GM10266 (cell line): Measurements from ENCODE around the gene SEMA4C.

ENCODE experiments used
- DNase-seq: peaks from one replicate; pipeline ENCODE4 v3.0.0; 2012; ENCODE audit errors: extremely low spot score
- TF ChIP-seq, protein P1 (sequence below): IDR thresholded peaks from 2 replicates; pipeline ENCODE4 v1.5.1; 2012; ENCODE audit warnings: mild to moderate bottlenecking, low read depth; ENCODE audit not compliant: control insufficient read depth, insufficient read depth; ENCODE audit errors: missing control alignments

The SEMA4C gene

DNA sequence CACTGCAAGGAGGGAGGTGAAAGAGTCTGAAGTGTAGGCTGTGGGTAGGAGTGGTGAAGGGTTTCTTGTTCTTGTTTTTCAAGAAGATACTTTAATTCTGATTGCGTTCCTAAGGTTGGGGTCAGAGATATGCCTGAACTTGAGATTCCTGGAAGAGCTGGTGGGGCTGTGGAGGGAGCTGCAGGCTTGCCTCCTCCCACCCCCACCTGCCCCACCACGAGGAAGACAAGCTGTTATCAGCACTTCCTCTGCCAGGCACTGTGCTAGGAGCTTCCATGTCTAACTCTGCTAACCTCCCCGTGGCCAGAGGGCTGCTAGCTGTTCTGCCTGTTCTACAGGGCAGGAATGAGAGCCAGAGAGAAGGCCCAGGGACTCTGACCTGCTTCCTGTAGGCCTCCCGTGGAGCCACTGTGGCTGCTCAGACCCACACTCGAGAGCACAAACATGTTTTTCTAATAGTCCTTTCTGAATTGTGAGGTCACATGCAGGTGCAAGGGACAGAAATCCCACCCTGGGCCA is 39.8 kb downstream of the SEMA4C start:
- TF ChIP-seq, protein P1, sequence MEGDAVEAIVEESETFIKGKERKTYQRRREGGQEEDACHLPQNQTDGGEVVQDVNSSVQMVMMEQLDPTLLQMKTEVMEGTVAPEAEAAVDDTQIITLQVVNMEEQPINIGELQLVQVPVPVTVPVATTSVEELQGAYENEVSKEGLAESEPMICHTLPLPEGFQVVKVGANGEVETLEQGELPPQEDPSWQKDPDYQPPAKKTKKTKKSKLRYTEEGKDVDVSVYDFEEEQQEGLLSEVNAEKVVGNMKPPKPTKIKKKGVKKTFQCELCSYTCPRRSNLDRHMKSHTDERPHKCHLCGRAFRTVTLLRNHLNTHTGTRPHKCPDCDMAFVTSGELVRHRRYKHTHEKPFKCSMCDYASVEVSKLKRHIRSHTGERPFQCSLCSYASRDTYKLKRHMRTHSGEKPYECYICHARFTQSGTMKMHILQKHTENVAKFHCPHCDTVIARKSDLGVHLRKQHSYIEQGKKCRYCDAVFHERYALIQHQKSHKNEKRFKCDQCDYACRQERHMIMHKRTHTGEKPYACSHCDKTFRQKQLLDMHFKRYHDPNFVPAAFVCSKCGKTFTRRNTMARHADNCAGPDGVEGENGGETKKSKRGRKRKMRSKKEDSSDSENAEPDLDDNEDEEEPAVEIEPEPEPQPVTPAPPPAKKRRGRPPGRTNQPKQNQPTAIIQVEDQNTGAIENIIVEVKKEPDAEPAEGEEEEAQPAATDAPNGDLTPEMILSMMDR = no peak

GRCh38 chr2:96828874-96829273 is 41.0 kb downstream of the SEMA4C start:
- TF ChIP-seq, protein P1 = no peak
- no peak for DNase-seq

More for the DNA sequence above, 39.8 kb downstream of the SEMA4C start:
- DNase-seq = no peak

DNA sequence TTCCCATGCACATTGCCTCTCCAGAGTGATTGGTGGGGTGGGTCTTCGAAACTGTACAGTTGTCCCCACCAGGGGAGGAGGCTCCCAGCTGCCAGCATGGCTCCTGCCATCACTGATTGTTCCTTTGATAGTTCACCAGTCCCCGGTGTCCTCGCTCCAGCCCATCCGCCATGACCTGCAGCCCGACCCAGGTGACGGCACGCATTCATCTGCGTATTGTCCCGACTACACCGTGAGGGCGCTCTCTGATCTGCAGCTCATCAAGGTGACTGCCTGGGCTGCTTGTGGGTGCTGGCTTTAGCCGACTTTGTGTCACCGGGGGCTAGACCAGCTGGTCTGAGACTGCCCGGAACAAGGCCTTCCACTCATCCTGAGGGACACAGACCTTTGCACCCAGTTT is 41.4 kb downstream of the SEMA4C start:
- DNase-seq = no peak
- TF ChIP-seq, protein P1 = no peak

GRCh38 chr2:96826546-96827278 is 43.2 kb downstream of the SEMA4C start:
- TF ChIP-seq, protein P1 = no peak
- no peak for DNase-seq

GRCh38 chr2:96825057-96825456 is 44.8 kb downstream of the SEMA4C start:
- no peak for DNase-seq
- TF ChIP-seq, protein P1 = no peak

GRCh38 chr2:96824079-96824870 is 45.6 kb downstream of the SEMA4C start:
- TF ChIP-seq, protein P1 = no peak
- no peak for DNase-seq

DNA sequence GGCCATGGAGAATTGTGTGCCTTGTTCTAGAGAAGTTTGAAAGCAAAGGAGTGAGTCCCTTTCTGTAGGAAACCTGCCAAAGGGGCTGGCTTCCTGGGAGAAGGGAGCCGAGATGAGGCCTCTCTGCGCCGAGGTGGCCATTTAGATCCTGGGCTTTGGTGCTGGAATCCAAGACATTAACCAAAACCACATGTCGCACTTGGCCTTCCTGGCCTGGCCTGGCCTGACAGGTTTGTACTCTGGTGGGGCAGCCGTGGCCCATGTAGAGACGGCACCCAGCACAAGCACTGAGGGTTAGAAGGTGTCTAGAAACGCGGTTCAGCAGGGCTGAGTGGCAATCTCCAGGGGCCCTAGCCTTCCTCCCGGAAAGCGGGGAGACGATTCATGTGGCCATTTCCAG is 46.7 kb downstream of the SEMA4C start:
- TF ChIP-seq, protein P1 = no peak
- no peak for DNase-seq
